HG03442 (cell line): ENCODE measurements around the gene CCDC142.

Source experiments
- ATAC-seq: cut with Tn5 transposase; IDR thresholded peaks from one replicate; pipeline ENCODE4 v1.9.1; 2021; ENCODE audit warnings: mild to moderate bottlenecking, moderate library complexity; ENCODE audit not compliant: unreplicated experiment

Gene CCDC142, protein sequence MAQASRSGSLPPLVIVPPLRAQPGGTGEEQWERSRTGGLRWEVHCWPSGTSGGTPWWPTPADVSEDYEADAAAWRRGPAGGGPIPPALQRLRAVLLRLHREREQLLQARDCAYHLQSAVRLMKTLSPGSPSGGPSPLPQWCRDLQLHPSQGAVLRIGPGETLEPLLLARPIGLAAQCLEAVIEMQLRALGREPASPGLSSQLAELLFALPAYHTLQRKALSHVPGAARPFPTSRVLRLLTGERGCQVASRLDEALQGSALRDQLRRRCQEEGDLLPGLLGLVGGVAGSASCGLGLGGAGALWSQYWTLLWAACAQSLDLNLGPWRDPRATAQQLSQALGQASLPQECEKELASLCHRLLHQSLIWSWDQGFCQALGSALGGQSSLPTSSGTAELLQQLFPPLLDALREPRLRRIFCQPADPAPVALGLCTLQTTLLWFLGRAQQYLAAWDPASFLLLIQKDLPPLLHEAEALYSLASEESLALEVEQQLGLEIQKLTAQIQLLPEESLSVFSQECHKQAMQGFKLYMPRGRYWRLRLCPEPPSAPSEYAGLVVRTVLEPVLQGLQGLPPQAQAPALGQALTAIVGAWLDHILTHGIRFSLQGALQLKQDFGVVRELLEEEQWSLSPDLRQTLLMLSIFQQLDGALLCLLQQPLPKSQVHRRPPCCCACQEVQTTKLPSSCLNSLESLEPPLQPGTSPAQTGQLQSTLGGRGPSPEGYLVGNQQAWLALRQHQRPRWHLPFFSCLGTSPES

DNA sequence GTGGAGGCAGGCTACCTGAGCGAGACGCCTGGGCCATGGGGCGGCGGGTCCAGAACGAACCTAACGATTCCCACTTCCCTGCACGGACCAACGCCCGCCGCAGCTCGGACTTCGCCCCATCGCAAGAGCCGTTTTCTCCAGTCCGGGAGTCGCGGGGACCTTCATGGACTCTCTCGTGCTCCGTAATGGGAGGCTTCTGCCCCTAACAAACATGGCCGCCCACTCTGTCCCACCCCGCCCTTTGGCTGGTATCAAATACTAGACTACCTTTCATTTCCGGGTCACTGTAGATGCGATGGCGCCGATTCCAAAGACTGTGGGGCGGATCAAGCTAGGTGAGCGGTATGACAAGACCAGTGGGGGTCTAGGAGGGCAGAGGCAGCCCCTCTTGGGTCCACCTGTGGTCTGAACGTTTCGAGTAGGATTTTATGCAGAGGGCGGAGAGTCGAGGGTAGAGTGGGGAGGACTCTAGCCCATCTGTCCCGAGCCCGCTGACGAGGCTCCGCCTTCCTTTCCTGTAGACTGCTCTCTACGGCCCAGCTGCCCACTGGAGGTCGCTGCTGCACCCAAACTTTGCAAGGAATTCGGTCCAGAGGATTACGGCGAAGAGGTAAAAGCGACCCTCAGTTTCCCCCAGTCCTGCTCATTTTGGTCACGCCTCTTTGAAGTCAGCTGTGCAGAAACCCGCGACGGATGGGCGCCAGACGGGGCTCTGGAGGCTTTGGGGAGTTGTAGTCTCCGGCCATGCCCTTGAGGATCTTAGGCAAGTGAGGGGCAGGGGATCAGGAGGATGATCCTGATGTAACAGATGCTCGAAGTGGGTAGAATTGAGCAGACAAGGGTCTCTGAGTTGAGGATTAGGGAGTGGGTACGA, at the start of gene CCDC142, which contains the start of gene TTC31:
Gene CCDC142 (minus strand): TSS at position 198 of the 874 bp plus-strand sequence. CDS start 161 bp downstream, at position 37.
Gene TTC31 (plus strand): TSS at position 281 of the 874 bp plus-strand sequence. CDS start 15 bp downstream, at position 296.
- peak; percentile 84 for ATAC-seq

- no peak for ATAC-seq
Observed at GRCh38 chr2:74532222-74532621, 49.4 kb upstream of the CCDC142 start.

- ATAC-seq: no peak
Observed at GRCh38 chr2:74531666-74532065, 48.9 kb upstream of the CCDC142 start.

DNA sequence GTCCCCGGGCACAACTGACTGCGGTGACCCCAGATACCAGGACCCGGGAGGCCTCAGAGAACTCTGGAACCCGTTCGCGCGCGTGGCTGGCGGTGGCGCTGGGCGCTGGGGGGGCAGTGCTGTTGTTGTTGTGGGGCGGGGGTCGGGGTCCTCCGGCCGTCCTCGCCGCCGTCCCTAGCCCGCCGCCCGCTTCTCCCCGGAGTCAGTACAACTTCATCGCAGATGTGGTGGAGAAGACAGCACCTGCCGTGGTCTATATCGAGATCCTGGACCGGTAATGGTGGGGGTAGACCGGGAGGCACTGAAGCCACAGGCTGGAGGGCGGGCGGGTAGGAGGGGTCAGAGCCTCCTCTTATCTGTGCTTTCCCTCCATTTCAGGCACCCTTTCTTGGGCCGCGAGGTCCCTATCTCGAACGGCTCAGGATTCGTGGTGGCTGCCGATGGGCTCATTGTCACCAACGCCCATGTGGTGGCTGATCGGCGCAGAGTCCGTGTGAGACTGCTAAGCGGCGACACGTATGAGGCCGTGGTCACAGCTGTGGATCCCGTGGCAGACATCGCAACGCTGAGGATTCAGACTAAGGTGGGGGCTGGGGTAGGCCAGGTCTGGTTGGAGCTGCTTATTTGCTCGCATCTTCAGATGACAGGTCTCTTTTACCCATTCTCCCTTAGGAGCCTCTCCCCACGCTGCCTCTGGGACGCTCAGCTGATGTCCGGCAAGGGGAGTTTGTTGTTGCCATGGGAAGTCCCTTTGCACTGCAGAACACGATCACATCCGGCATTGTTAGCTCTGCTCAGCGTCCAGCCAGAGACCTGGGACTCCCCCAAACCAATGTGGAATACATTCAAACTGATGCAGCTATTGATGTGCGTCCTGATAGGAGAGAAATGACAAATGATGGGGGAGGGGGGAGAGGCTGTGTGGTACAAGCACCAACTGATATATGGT, 47.7 kb upstream of the CCDC142 start:
- peak; percentile 24 for ATAC-seq

DNA sequence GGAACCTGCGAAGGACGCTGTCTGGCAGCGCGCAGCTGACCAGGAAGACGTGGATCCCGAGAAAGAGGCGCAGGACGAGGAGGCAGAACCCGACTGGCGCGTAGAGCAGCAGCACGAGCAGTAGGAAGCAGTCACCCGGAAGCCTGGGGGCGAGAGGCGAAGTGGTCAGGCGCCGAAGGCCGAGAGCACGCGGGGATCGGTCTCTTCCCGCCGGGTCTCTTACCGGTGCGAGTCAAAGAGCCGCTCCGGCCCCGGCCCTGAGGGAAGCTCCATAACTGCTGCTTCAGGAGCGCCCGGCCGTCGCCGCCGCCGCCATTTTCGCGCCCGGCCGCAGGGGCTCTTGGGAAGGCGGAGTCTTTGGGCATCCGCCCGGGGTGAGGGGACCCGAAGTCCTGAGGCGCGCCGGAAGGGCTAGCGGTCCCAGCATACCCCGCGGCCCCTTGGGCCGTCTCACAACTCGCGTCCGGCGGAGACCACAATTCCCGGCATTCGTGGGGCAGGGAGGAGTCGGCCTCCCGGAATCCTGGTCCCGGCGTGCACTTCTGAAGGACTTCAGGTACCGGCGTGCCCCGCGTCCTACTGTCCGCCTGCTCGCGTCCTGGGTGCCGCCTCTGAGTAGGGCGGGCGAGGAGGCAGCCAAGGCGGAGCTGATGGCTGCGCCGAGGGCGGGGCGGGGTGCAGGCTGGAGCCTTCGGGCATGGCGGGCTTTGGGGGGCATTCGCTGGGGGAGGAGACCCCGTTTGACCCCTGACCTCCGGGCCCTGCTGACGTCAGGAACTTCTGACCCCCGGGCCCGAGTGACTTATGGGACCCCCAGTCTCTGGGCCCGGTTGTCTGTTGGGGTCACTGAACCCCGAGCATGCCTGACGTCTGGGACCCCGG, 46.8 kb upstream of the CCDC142 start, which contains the start of the genes AUP1 and HTRA2:
Gene AUP1 (minus strand): TSS at position 350 of the 882 bp plus-strand sequence. CDS start 77 bp downstream, at position 273.
Gene HTRA2 (plus strand): TSS at position 577 of the 882 bp plus-strand sequence. CDS start 74 bp downstream, at position 651.
- peak; percentile 78 for ATAC-seq

DNA sequence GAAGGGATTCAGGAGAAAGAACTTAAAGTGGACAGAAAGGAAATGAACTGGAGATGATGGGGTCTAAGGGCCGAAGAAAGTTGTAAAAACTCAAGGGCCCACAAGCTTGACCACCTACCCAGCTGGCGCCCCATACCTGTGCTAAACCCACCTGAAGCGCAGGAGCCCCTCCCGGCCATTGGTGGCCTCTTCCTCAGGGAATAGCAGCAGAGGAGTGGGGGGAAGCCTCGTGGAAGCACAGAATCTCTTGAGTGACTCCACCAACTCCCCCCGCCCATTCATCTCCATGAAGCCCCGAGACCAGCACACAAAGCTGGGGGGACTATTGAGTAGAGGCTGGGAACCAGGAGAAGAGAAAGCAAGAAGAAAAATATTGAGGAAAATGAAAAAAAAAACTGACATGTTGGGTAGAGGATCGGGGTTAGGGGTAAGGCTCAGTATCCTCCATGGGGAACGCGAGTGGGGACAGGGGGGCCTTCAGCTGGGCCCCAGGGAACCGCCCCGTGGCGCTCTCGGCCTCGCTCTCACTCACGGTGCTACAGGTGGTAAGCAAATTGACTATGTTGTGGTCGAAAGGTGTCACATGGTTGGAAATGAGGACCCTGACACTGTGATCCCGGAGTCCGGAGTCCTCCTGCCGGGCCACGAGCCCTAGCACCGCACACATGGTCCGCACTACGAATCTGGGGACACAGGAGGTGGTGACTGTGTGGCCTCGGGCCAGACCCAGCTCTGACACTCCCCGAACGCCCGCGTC, 46.0 kb upstream of the CCDC142 start:
- peak; percentile 5 for ATAC-seq

GRCh38 chr2:74527741-74528140, 44.9 kb upstream of the CCDC142 start:
- ATAC-seq: no peak

GRCh38 chr2:74526649-74527230, 43.9 kb upstream of the CCDC142 start:
- ATAC-seq: no peak

DNA sequence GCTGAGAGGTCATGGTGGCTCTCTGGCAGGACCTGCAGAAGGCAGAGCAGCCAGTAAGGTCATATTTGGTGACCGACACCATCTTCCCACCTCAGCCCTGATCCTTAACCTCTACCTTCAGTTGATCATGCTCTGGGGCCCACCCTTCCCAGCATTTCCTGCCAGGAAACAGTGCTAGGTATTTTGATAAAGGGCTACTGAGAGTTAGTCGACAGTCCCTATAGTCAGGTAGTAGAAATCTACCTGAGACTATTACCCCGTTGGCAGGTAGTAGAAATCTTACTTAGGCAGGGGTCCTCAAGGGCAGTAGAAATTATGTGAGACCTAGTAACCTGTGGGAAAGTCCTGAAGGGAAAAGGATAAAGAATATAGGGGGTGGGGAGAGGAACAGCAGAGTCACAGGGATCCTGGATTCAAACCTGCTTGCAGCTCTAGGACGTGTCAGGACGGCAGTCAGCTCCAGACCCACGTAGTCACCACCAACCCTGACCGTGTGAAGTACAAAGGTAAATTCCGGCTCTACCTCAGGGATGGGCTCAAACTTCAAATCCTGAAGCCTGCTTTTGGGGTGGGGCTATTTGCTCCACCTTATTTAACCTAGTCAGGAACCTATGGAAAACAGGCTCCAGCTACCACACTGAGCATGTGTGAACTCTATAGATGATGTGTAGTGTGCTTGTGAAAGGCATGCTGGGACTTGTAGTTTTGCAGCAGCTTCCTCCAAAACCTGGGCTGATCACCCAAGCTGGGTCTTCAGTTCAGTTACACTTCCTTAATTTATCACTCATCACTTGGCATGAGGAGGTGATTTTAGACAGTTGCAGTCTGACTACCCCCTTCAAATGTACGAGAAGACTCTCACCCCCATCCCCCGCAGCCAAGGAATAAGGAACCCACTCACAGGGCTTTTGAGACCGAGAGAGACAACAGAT, 43.2 kb upstream of the CCDC142 start, which contains the start of gene DQX1:
Gene DQX1 (minus strand): TSS at position 515 of the 932 bp plus-strand sequence. CDS start 502 bp downstream, at position 13.
- no peak for ATAC-seq

- ATAC-seq: no peak
Observed at GRCh38 chr2:74524955-74525716, 42.3 kb upstream of the CCDC142 start.

GRCh38 chr2:74524005-74524404, 41.2 kb upstream of the CCDC142 start:
- ATAC-seq: no peak

DNA sequence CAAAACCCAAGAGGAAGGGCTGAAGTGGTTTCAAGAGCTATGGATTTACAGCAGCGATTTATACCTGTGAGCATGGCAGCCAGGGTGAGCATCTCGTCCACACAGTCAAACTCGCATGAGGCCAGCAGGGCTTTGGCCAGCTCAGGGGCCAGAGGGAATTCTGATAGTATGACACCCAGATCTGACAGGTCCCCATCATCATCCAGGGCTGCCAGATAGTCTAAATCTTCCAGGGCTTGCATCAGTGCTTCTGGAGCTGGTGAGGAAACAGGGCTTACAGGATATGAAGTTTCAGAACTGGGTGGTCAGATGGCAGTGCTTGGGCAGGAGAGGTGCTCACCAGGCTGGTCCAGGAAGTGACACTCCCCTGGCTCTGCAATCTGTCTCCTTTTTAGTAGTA, 39.7 kb upstream of the CCDC142 start:
- no peak for ATAC-seq

- no peak for ATAC-seq
Observed at GRCh38 chr2:74516650-74517049, 33.9 kb upstream of the CCDC142 start.

GRCh38 chr2:74515981-74516633, 33.3 kb upstream of the CCDC142 start:
- ATAC-seq: peak; percentile 57
